ENCODE data around the gene ATF7IP2. TPM values are rescaled to one million over a fixed set of nuclear protein-coding genes. Genes with fewer than 3 reads are reported as not detected.

ATF7IP2 gene
- total and polyA plus RNA-seq, 2 of the 13 experiments (the other 11 are each of a cell fraction or from before 2014, with no cell fraction given): 117 to 217 TPM

- TF ChIP-seq CTCF (CRISPR knock-in tag; IDR thresholded peaks at IDR 0.05): no peak
- no peak for TF ChIP-seq ZFP90 (CRISPR knock-in tag; IDR thresholded peaks at IDR 0.05; ENCODE audit: borderline replicate concordance)
- TF ChIP-seq ZNF501 (CRISPR knock-in tag; IDR thresholded peaks at IDR 0.05): peak; percentile 50; the same call in 1 of the 2 replicates
- no peak for TF ChIP-seq IRF1 (CRISPR knock-in tag; IDR thresholded peaks at IDR 0.05; ENCODE audit: low read depth)
- TF ChIP-seq HOXA3 (CRISPR knock-in tag; IDR thresholded peaks at IDR 0.05): peak; percentile 63
- no peak for TF ChIP-seq ZNF776 (CRISPR knock-in tag; IDR thresholded peaks at IDR 0.05)
- no peak for TF ChIP-seq RELA (CRISPR knock-in tag; IDR thresholded peaks at IDR 0.05)
- TF ChIP-seq XBP1 (CRISPR knock-in tag; IDR thresholded peaks at IDR 0.05): no peak
- TF ChIP-seq PHB2 (IDR thresholded peaks at IDR 0.05; ENCODE audit: partially characterized antibody): no peak
- TF ChIP-seq ZMYM4 (CRISPR knock-in tag; IDR thresholded peaks at IDR 0.05): peak; percentile 40; the same call in 1 of the 2 replicates
- TF ChIP-seq ZNF564 (CRISPR knock-in tag; IDR thresholded peaks at IDR 0.05): no peak
- TF ChIP-seq ELF3 (CRISPR knock-in tag; IDR thresholded peaks at IDR 0.05): peak; percentile 72; the same call in 1 of the 2 replicates
- TF ChIP-seq ZNF768 (CRISPR knock-in tag; IDR thresholded peaks at IDR 0.05): no peak
- TF ChIP-seq, protein P1, sequence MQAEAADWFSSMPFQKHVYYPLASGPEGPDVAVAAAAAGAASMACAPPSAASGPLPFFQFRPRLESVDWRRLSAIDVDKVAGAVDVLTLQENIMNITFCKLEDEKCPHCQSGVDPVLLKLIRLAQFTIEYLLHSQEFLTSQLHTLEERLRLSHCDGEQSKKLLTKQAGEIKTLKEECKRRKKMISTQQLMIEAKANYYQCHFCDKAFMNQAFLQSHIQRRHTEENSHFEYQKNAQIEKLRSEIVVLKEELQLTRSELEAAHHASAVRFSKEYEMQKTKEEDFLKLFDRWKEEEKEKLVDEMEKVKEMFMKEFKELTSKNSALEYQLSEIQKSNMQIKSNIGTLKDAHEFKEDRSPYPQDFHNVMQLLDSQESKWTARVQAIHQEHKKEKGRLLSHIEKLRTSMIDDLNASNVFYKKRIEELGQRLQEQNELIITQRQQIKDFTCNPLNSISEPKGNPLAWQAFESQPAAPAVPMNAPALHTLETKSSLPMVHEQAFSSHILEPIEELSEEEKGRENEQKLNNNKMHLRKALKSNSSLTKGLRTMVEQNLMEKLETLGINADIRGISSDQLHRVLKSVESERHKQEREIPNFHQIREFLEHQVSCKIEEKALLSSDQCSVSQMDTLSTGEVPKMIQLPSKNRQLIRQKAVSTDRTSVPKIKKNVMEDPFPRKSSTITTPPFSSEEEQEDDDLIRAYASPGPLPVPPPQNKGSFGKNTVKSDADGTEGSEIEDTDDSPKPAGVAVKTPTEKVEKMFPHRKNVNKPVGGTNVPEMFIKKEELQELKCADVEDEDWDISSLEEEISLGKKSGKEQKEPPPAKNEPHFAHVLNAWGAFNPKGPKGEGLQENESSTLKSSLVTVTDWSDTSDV (CRISPR knock-in tag; IDR thresholded peaks at IDR 0.05): no peak
- no peak for TF ChIP-seq ARHGAP35 (CRISPR knock-in tag; IDR thresholded peaks at IDR 0.05; ENCODE audit: borderline replicate concordance)
- no peak for TF ChIP-seq NFE2L1 (CRISPR knock-in tag; IDR thresholded peaks at IDR 0.05; ENCODE audit: borderline replicate concordance)
- no peak for TF ChIP-seq SRSF4 (IDR thresholded peaks at IDR 0.05; ENCODE audit: low read depth, low read length, poor library complexity, severe bottlenecking)
- TF ChIP-seq, protein P2, sequence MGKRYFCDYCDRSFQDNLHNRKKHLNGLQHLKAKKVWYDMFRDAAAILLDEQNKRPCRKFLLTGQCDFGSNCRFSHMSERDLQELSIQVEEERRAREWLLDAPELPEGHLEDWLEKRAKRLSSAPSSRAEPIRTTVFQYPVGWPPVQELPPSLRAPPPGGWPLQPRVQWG (CRISPR knock-in tag; IDR thresholded peaks at IDR 0.05; ENCODE audit: borderline replicate concordance, low read depth): no peak
- TF ChIP-seq, protein P3, sequence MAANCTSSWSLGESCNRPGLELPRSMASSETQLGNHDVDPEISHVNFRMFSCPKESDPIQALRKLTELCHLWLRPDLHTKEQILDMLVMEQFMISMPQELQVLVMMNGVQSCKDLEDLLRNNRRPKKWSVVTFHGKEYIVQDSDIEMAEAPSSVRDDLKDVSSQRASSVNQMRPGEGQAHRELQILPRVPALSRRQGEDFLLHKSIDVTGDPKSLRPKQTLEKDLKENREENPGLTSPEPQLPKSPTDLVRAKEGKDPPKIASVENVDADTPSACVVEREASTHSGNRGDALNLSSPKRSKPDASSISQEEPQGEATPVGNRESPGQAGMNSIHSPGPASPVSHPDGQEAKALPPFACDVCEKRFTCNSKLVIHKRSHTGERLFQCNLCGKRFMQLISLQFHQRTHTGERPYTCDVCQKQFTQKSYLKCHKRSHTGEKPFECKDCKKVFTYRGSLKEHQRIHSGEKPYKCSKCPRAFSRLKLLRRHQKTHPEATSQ (CRISPR knock-in tag; IDR thresholded peaks at IDR 0.05; ENCODE audit: borderline replicate concordance): no peak
- no peak for TF ChIP-seq SNAPC5 (CRISPR knock-in tag; IDR thresholded peaks at IDR 0.05; ENCODE audit: borderline replicate concordance)
- peak; percentile 30; the same call in 1 of the 2 replicates for TF ChIP-seq MYC (CRISPR knock-in tag; IDR thresholded peaks at IDR 0.05; ENCODE audit: borderline replicate concordance)
- TF ChIP-seq MAZ (IDR thresholded peaks at IDR 0.05; ENCODE audit: borderline replicate concordance, low read depth, low read length): no peak
- TF ChIP-seq MAZ (CRISPR knock-in tag; IDR thresholded peaks at IDR 0.05; ENCODE audit: low read depth): no peak
- TF ChIP-seq ZNF563 (CRISPR knock-in tag; IDR thresholded peaks at IDR 0.05): no peak
These were observed 19.6 kb downstream of the ATF7IP2 start (continued) for GRCh38 chr16:10405386-10405939.
